HEK293 (cell line): ENCODE data around the gene MDFI.

Experiments
- KLF16 ChIP-seq: fragments of 450-650 bp; formaldehyde crosslinking; IDR thresholded peaks from 2 replicates; pipeline ENCODE4 v1.5.1; 2017; ENCODE audit warnings: missing biosample characterization, missing genetic modification characterization
- ZNF274 ChIP-seq, 2 experiments: fragments of 200-500 bp in 1 of 2; fragments of 450-650 bp in 1 of 2; sonication (Bioruptor generic) in 1 of 2; formaldehyde crosslinking in 1 of 2; IDR thresholded peaks; 2 replicates each; pipeline versions ENCODE4 v1.5.1 to v1.6.1; 2014 to 2016; ENCODE audit warnings: borderline replicate concordance in 1 of 2, inconsistent platforms in 1 of 2, low read length in 1 of 2, missing biosample characterization in 1 of 2, missing genetic modification characterization in 1 of 2
- TF ChIP-seq, protein P1 (sequence below): fragments of 450-650 bp; formaldehyde crosslinking; IDR thresholded peaks from 2 replicates; pipeline ENCODE4 v1.5.1; 2016; ENCODE audit warnings: missing biosample characterization, missing genetic modification characterization
- TF ChIP-seq, protein P2 (sequence below): fragments of 450-650 bp; formaldehyde crosslinking; IDR thresholded peaks from 2 replicates; pipeline ENCODE4 v1.5.1; 2016; ENCODE audit warnings: missing biosample characterization, missing genetic modification characterization

DNA sequence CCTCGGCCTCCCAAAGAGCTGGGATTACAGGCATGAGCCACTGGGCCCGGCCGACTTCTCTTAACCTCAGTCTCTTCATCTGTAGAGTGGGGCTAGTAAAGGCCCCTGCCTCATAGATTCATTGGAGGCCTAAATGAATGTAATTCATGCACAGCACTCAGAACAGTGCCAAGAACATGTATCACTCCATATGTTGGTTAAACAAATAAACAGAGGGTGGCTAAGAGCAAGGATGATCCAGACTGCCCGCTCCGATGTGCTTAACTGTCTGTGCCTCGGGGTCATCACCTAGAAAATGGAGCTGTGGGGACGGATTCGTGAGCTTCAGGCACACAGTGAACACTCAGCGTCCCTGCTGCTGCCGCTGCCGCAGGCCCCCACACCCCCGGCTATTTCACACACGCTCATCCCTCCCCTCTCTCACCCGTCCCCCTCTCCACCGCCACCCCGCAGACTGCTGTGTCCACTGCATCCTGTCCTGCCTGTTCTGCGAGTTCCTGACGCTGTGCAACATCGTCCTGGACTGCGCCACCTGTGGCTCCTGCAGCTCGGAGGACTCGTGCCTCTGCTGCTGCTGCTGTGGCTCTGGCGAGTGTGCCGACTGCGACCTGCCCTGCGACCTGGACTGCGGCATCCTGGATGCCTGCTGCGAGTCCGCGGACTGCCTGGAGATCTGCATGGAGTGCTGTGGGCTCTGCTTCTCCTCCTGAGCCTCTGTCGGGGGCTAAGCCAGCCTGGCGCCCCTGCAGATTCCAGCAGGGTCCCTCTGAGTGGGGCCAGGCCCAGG is 14.8 kb downstream of the MDFI start:
- TF ChIP-seq KLF16 (tag by site-specific recombination) = no peak
- TF ChIP-seq, protein P1, sequence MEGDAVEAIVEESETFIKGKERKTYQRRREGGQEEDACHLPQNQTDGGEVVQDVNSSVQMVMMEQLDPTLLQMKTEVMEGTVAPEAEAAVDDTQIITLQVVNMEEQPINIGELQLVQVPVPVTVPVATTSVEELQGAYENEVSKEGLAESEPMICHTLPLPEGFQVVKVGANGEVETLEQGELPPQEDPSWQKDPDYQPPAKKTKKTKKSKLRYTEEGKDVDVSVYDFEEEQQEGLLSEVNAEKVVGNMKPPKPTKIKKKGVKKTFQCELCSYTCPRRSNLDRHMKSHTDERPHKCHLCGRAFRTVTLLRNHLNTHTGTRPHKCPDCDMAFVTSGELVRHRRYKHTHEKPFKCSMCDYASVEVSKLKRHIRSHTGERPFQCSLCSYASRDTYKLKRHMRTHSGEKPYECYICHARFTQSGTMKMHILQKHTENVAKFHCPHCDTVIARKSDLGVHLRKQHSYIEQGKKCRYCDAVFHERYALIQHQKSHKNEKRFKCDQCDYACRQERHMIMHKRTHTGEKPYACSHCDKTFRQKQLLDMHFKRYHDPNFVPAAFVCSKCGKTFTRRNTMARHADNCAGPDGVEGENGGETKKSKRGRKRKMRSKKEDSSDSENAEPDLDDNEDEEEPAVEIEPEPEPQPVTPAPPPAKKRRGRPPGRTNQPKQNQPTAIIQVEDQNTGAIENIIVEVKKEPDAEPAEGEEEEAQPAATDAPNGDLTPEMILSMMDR (tag by site-specific recombination) = no peak
- TF ChIP-seq, protein P2, sequence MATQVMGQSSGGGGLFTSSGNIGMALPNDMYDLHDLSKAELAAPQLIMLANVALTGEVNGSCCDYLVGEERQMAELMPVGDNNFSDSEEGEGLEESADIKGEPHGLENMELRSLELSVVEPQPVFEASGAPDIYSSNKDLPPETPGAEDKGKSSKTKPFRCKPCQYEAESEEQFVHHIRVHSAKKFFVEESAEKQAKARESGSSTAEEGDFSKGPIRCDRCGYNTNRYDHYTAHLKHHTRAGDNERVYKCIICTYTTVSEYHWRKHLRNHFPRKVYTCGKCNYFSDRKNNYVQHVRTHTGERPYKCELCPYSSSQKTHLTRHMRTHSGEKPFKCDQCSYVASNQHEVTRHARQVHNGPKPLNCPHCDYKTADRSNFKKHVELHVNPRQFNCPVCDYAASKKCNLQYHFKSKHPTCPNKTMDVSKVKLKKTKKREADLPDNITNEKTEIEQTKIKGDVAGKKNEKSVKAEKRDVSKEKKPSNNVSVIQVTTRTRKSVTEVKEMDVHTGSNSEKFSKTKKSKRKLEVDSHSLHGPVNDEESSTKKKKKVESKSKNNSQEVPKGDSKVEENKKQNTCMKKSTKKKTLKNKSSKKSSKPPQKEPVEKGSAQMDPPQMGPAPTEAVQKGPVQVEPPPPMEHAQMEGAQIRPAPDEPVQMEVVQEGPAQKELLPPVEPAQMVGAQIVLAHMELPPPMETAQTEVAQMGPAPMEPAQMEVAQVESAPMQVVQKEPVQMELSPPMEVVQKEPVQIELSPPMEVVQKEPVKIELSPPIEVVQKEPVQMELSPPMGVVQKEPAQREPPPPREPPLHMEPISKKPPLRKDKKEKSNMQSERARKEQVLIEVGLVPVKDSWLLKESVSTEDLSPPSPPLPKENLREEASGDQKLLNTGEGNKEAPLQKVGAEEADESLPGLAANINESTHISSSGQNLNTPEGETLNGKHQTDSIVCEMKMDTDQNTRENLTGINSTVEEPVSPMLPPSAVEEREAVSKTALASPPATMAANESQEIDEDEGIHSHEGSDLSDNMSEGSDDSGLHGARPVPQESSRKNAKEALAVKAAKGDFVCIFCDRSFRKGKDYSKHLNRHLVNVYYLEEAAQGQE (tag by site-specific recombination) = no peak
- no peak for TF ChIP-seq ZNF274 (IDR thresholded peaks at IDR 0.05; ENCODE audit: low read length)
- no peak for TF ChIP-seq ZNF274 (tag by site-specific recombination; IDR thresholded peaks at IDR 0.05; ENCODE audit: borderline replicate concordance)
